ENCODE data around the gene PKIG. TPM values are rescaled to one million over a fixed set of nuclear protein-coding genes. Genes with fewer than 3 reads are reported as not detected.

Gene PKIG
- total RNA-seq, 2 donors from 2014 or later = 61.5 to 77.6 TPM

DNA sequence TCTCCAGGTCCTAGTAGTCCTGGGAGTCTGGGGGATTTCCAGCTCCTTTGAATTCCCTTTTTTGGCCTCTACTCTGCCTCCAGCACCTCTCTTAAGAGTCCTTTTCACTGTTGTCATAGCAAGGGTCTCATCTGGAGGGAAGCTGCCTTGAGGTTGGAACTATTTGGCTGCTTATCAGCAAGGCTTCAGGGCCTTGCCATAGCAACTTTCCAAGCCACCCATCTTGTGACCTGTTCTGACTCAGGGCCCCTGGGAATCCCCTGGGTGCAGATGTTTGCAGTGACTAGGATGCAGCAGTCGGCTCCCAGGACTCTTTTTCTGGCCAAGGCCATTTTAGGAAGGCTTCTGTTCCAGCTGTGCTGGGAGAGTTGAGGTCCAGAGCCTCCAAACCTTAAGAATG, 12.4 kb downstream of the PKIG start:
- Mint-ChIP-seq H3K4me1 (peaks cover 27% of the 10 kb centered on the region), H3K9me3 (no peaks in the 10 kb centered on the region), H3K36me3 (ENCODE audit: low read depth) (peaks cover 26% of the 10 kb centered on the region), H3K27ac (no peak overlapping the region), H3K27me3 (ENCODE audit: insufficient read depth) (no peaks in the 10 kb centered on the region), H3K4me3 (no peak overlapping the region)
- Histone ChIP-seq H3K36me3 (ENCODE audit: control insufficient read depth, insufficient read depth, low read length) (peaks cover 21% of the 10 kb centered on the region), H3K4me3 (ENCODE audit: low read length) (no peak overlapping the region), H3K9ac (ENCODE audit: extremely low read depth, low read length, poor library complexity, severe bottlenecking) (no peak overlapping the region), H3K27ac (ENCODE audit: low read depth, low read length) (no peak overlapping the region), H3K27me3 (ENCODE audit: control insufficient read depth, insufficient read depth, low read length, poor library complexity, severe bottlenecking) (no peaks in the 10 kb centered on the region), H3K9me3 (ENCODE audit: control insufficient read depth, low read length) (no peaks in the 10 kb centered on the region), H3K4me1 (ENCODE audit: control insufficient read depth, insufficient read depth, low read length) (peaks cover 9% of the 10 kb centered on the region)
- no peak for DNase-seq
- WGBS, 2 experiments (ENCODE audit: insufficient coverage in 1 of 2, insufficient read length in 1 of 2) = 92 to 100% methylated on average over 1 of the region's 1 CpG
- TF ChIP-seq, protein P1, sequence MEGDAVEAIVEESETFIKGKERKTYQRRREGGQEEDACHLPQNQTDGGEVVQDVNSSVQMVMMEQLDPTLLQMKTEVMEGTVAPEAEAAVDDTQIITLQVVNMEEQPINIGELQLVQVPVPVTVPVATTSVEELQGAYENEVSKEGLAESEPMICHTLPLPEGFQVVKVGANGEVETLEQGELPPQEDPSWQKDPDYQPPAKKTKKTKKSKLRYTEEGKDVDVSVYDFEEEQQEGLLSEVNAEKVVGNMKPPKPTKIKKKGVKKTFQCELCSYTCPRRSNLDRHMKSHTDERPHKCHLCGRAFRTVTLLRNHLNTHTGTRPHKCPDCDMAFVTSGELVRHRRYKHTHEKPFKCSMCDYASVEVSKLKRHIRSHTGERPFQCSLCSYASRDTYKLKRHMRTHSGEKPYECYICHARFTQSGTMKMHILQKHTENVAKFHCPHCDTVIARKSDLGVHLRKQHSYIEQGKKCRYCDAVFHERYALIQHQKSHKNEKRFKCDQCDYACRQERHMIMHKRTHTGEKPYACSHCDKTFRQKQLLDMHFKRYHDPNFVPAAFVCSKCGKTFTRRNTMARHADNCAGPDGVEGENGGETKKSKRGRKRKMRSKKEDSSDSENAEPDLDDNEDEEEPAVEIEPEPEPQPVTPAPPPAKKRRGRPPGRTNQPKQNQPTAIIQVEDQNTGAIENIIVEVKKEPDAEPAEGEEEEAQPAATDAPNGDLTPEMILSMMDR (conservative IDR thresholded peaks at IDR 0.05) = no peak

GRCh38 chr20:44596010-44596409, 13.6 kb downstream of the PKIG start:
- Mint-ChIP-seq H3K36me3 (ENCODE audit: low read depth) (peaks cover 15% of the 10 kb centered on the region), H3K27ac (no peak overlapping the region), H3K27me3 (ENCODE audit: insufficient read depth) (no peaks in the 10 kb centered on the region), H3K4me1 (peaks cover 26% of the 10 kb centered on the region), H3K9me3 (no peaks in the 10 kb centered on the region), H3K4me3 (no peak overlapping the region)
- no peak overlapping the region for H3K27ac ChIP-seq (ENCODE audit: low read depth, low read length)
- no peak overlapping the region for H3K4me3 ChIP-seq (ENCODE audit: low read length)
- peaks cover 18% of the 10 kb centered on the region for H3K36me3 ChIP-seq (ENCODE audit: control insufficient read depth, insufficient read depth, low read length)
- TF ChIP-seq, protein P1 (conservative IDR thresholded peaks at IDR 0.05) = no peak
- no peak overlapping the region for H3K9ac ChIP-seq (ENCODE audit: extremely low read depth, low read length, poor library complexity, severe bottlenecking)
- peaks cover 9% of the 10 kb centered on the region for H3K4me1 ChIP-seq (ENCODE audit: control insufficient read depth, insufficient read depth, low read length)
- no peaks in the 10 kb centered on the region for H3K27me3 ChIP-seq (ENCODE audit: control insufficient read depth, insufficient read depth, low read length, poor library complexity, severe bottlenecking)
- H3K9me3 ChIP-seq (ENCODE audit: control insufficient read depth, low read length) = no peaks in the 10 kb centered on the region
- no peak for DNase-seq
- WGBS, 2 experiments (ENCODE audit: insufficient coverage in 1 of 2, insufficient read length in 1 of 2) = 93% methylated on average over 3 to 4 of the region's 4 CpGs

GRCh38 chr20:44596876-44597275, 14.5 kb downstream of the PKIG start:
- no peaks in the 10 kb centered on the region for H3K27me3 ChIP-seq (ENCODE audit: control insufficient read depth, insufficient read depth, low read length, poor library complexity, severe bottlenecking)
- 84% methylated on average over 2 of the region's 3 CpGs; no CpG with 5 or more reads in 1 of the 2 experiments for WGBS, 2 experiments (ENCODE audit: insufficient coverage in 1 of 2, insufficient read length in 1 of 2)
- H3K9me3 Mint-ChIP-seq = no peaks in the 10 kb centered on the region
- H3K4me3 Mint-ChIP-seq = no peak overlapping the region
- H3K36me3 ChIP-seq (ENCODE audit: control insufficient read depth, insufficient read depth, low read length) = peaks cover 18% of the 10 kb centered on the region
- H3K36me3 Mint-ChIP-seq (ENCODE audit: low read depth) = peaks cover 9% of the 10 kb centered on the region
- no peak overlapping the region for H3K4me3 ChIP-seq (ENCODE audit: low read length)
- H3K9me3 ChIP-seq (ENCODE audit: control insufficient read depth, low read length) = no peaks in the 10 kb centered on the region
- peaks cover 23% of the 10 kb centered on the region for H3K4me1 Mint-ChIP-seq
- H3K27ac ChIP-seq (ENCODE audit: low read depth, low read length) = no peak overlapping the region
- peaks cover 9% of the 10 kb centered on the region for H3K4me1 ChIP-seq (ENCODE audit: control insufficient read depth, insufficient read depth, low read length)
- H3K27ac Mint-ChIP-seq = no peak overlapping the region
- H3K9ac ChIP-seq (ENCODE audit: extremely low read depth, low read length, poor library complexity, severe bottlenecking) = no peak overlapping the region
- TF ChIP-seq, protein P1 (conservative IDR thresholded peaks at IDR 0.05) = no peak
- H3K27me3 Mint-ChIP-seq (ENCODE audit: insufficient read depth) = no peaks in the 10 kb centered on the region
- DNase-seq = no peak
